K562 (cell line): ENCODE measurements around the gene PIK3CG. TPM values are rescaled to one million over a fixed set of nuclear protein-coding genes. Genes with fewer than 3 reads are reported as not detected.
A peak's percentile ranks its signal among the peaks of the same experiment; 100 is the strongest.
"Not testable (repeated sequence)": the region's sequence is repeated elsewhere in the genome, so short reads cannot be mapped to it uniquely, and the experiment has no call there.

Experiments
- ATAC-seq: fragments of 200-7000 bp; cut with Tn5 transposase; 3 replicates; pipeline ENCODE4 v1.9.1; 2020; ENCODE audit warnings: moderate library complexity
- BruUV-seq: library from RNA; stranded (reverse); fragments of 400-500 nt; replicated peaks from 2 replicates; lab custom pipeline; 2021; lab: Mats Ljungman, UMichigan
- CTCF ChIA-PET: fragments of 300-600 bp; formaldehyde crosslinking; extraction: SDS; loops from one replicate; lab custom pipeline; 2021; ENCODE audit warnings: low intra/inter-chr PET ratio; lab: Yijun Ruan, JAX
- POLR2A ChIA-PET: fragments of 300-600, 350-650 bp; sonication (Branson Sonifier 250); formaldehyde crosslinking; extraction: SDS; loops from one replicate; lab custom pipeline; 2021; ENCODE audit warnings: antibody characterized with exemption, inconsistent platforms; lab: Yijun Ruan, JAX
- DNase-seq, 4 experiments: peaks; one replicate each; pipeline versions ENCODE4 v3.0.0 to v3.0.0-alpha.2; 2011 to 2018; ENCODE audit warnings: low spot score in 3 of 4, mixed read lengths in 3 of 4; ENCODE audit errors: extremely low read depth in 1 of 4
- FAIRE-seq: peaks from 2 replicates; lab custom pipeline; 2011; peaks lifted over from hg19 to GRCh38; lab: Jason Lieb, UNC
- H2AFZ ChIP-seq: 2 replicates; pipeline ENCODE4 v1.6.0; 2011; ENCODE audit warnings: low read depth, low read length, control low read depth, inconsistent platforms
- H3K27ac ChIP-seq: fragments of 200-600 bp; 3 replicates; pipeline ENCODE4 v1.8.0; 2011; ENCODE audit warnings: low read depth, mild to moderate bottlenecking, control low read depth, inconsistent platforms, low read length, moderate library complexity, mixed read lengths; ENCODE audit errors: extremely low read depth
- H3K27me3 ChIP-seq, 2 experiments: fragments of 300-600 bp in 1 of 2; 2 replicates in 1 of 2; 3 replicates in 1 of 2; pipeline versions ENCODE4 v1.6.0 to v1.8.0; 2011; ENCODE audit warnings: inconsistent platforms in 2 of 2, low read length in 2 of 2, mild to moderate bottlenecking in 1 of 2, mixed read lengths in 1 of 2, moderate library complexity in 1 of 2; ENCODE audit not compliant: control insufficient read depth in 2 of 2, insufficient read depth in 2 of 2
- H3K36me3 ChIP-seq: fragments of 300-600 bp; 3 replicates; pipeline ENCODE4 v1.8.0; 2011; ENCODE audit warnings: mild to moderate bottlenecking, low read length, inconsistent platforms; ENCODE audit not compliant: control insufficient read depth, insufficient read depth
- H3K4me1 ChIP-seq, 2 experiments: fragments of 200-600 bp in 1 of 2; replicated peaks in 1 of 2; 2 replicates in 1 of 2; 3 replicates in 1 of 2; pipeline versions ENCODE4 v1.5.1 to v1.8.0; 2011; ENCODE audit warnings: inconsistent platforms in 2 of 2, low read length in 2 of 2, mild to moderate bottlenecking in 1 of 2, mixed read lengths in 1 of 2, moderate library complexity in 1 of 2; ENCODE audit not compliant: control insufficient read depth in 2 of 2, insufficient read depth in 2 of 2
- H3K4me2 ChIP-seq: 2 replicates; pipeline ENCODE4 v1.6.1; 2011; ENCODE audit warnings: low read length, control low read depth, inconsistent platforms, mixed read lengths; ENCODE audit not compliant: insufficient read depth
- H3K4me3 ChIP-seq: fragments of 200-600 bp; sonication (generic), shearing (Covaris generic); 2 replicates; pipeline ENCODE4 v1.5.1; 2016; ENCODE audit warnings: control low read depth, inconsistent platforms
- H3K79me2 ChIP-seq: fragments of 200-600 bp; 3 replicates; pipeline ENCODE4 v1.8.0; 2011; ENCODE audit warnings: low read length, inconsistent platforms; ENCODE audit not compliant: control insufficient read depth, insufficient read depth
- H3K9ac ChIP-seq, 2 experiments: 2 replicates each; pipeline versions ENCODE4 v1.6.0 to v1.6.1; 2011; ENCODE audit warnings: low read depth in 2 of 2, low read length in 2 of 2, control low read depth in 1 of 2, inconsistent platforms in 1 of 2, mild to moderate bottlenecking in 1 of 2, mixed read lengths in 1 of 2; ENCODE audit not compliant: insufficient read depth in 1 of 2
- H3K9me1 ChIP-seq: one replicate; pipeline ENCODE4 v1.6.0; 2011; ENCODE audit warnings: inconsistent platforms, mild to moderate bottlenecking, low read length, moderate library complexity; ENCODE audit not compliant: control insufficient read depth, insufficient read depth
- H3K9me3 ChIP-seq: replicated peaks from 2 replicates; pipeline ENCODE4 v1.5.1; 2011; ENCODE audit warnings: low read depth, low read length, inconsistent platforms; ENCODE audit not compliant: control insufficient read depth, insufficient read depth
- H4K20me1 ChIP-seq: replicated peaks from 2 replicates; pipeline ENCODE4 v1.6.1; 2011; ENCODE audit warnings: low read length, inconsistent platforms, mixed read lengths; ENCODE audit not compliant: control insufficient read depth, insufficient read depth
- ADNP ChIP-seq: fragments of 200-800 bp; sonication (Bioruptor generic); IDR thresholded peaks from 2 replicates; pipeline ENCODE4 v1.6.1; 2016; ENCODE audit warnings: missing genetic modification characterization, missing compliant biosample characterization
- BCOR ChIP-seq: fragments of 450-650 bp; IDR thresholded peaks from 2 replicates; pipeline ENCODE4 v1.6.1; 2016
- HDAC2 ChIP-seq: fragments of 450-650 bp; IDR thresholded peaks from 2 replicates; pipeline ENCODE4 v1.6.1; 2016; ENCODE audit warnings: mild to moderate bottlenecking
- HMBOX1 ChIP-seq: sonication (generic); IDR thresholded peaks from 2 replicates; pipeline ENCODE4 v1.6.1; 2016
- KDM1A ChIP-seq, 2 experiments: fragments of 450-650 bp; IDR thresholded peaks; 2 replicates each; pipeline ENCODE4 v1.6.1; 2016; ENCODE audit warnings: mild to moderate bottlenecking in 2 of 2
- MTA3 ChIP-seq: fragments of 450-650 bp; formaldehyde crosslinking; IDR thresholded peaks from 2 replicates; pipeline ENCODE4 v1.6.1; 2017; ENCODE audit warnings: mild to moderate bottlenecking, borderline replicate concordance
- NFIC ChIP-seq: fragments of 450-650 bp; IDR thresholded peaks from 2 replicates; pipeline ENCODE4 v1.6.1; 2017; ENCODE audit warnings: mild to moderate bottlenecking, inconsistent platforms
- NR4A1 ChIP-seq, 2 experiments: fragments of 250-450 bp in 1 of 2; fragments of 450-650 bp in 1 of 2; sonication (Bioruptor Pico) in 1 of 2; IDR thresholded peaks; 2 replicates each; pipeline versions ENCODE4 v1.4.0 to v1.6.1; 2016 to 2020; ENCODE audit warnings: mild to moderate bottlenecking in 2 of 2, missing compliant biosample characterization in 1 of 2, missing genetic modification characterization in 1 of 2, moderate library complexity in 1 of 2
- PHF20 ChIP-seq: fragments of 450-650 bp; IDR thresholded peaks from 2 replicates; pipeline ENCODE4 v1.6.1; 2018; ENCODE audit not compliant: partially characterized antibody
- RBM25 ChIP-seq: fragments of 200-400 bp; formaldehyde crosslinking; IDR thresholded peaks from 2 replicates; pipeline ENCODE4 v1.6.1; 2018; ENCODE audit warnings: low read length, low read depth, moderate library complexity; ENCODE audit not compliant: severe bottlenecking
- SMARCA5 ChIP-seq: fragments of 450-650 bp; IDR thresholded peaks from 2 replicates; pipeline ENCODE4 v1.6.1; 2016
- ZNF146 ChIP-seq: IDR thresholded peaks from one replicate; pipeline ENCODE4 v1.6.1; 2018; ENCODE audit warnings: missing compliant biosample characterization; ENCODE audit not compliant: unreplicated experiment
- WGBS: fragments of 100-300 bp; shearing (Covaris generic); methylation state at CpG from one replicate; pipeline ENCODE4 v1.1.6; 2016; ENCODE audit warnings: low coverage, mixed read lengths; ENCODE audit not compliant: insufficient coverage; ENCODE audit errors: missing lambda C conversion rate; 5-methylcytosine and 5-hydroxymethylcytosine counted together
- in situ Hi-C: fragments of 300-500 bp; cut with MboI; formaldehyde crosslinking; loops from 4 replicates; pipeline ENCODE4 v1.15.0; 2018; ENCODE audit warnings: inconsistent platforms, mixed read lengths
- intact Hi-C: fragments of 100-400 bp; cut with micrococcal nuclease; formaldehyde crosslinking; loops from 2 replicates; pipeline ENCODE4 v1.14.2; 2022
- polyA plus RNA-seq, 8 experiments: library from polyadenylated mRNA; depleted of rRNA in 4 of 8; stranded (reverse) in 5 of 8; unstranded in 3 of 8; fragments of >200 nt; fragmentation: Nextera tagmentation in 2 of 8; fragmentation: Illumina TruSeq in 1 of 8; extraction: Ambion mirVana in 2 of 8; extraction: Trizol in 1 of 8; gene quantifications; 2 replicates each; pipeline versions ENCODE4 v1.2.1 to v1.2.3, GENCODE V29; 2011 to 2014; ENCODE audit warnings: inconsistent platforms in 1 of 8, missing spikeins in 1 of 8
- total RNA-seq, 7 experiments: library from RNA; depleted of rRNA in 6 of 7; stranded (reverse); fragments of >200 nt in 6 of 7; fragmentation: Illumina TruSeq in 2 of 7; extraction: Trizol in 2 of 7; gene quantifications; 2 replicates each; pipeline versions ENCODE4 v1.2.1 to v1.2.3, GENCODE V29; 2011 to 2021; ENCODE audit warnings: low replicate concordance in 1 of 7

Gene PIK3CG
- total and polyA plus RNA-seq, 9 of the 15 experiments (the other 6 are each of a cell fraction or from before 2014, with no cell fraction given), result 5.3 to 42.5 (median 29.0) TPM

- peak overlapping the region in 1 of 2 experiments; percentile 21; a peak in 1 of 4 replicates for H3K9ac ChIP-seq
- H3K27me3 ChIP-seq, result no peaks in the 10 kb centered on the region
- H3K79me2 ChIP-seq, result no peaks in the 10 kb centered on the region
- H3K4me1 ChIP-seq, result peaks cover 19 to 30% of the 10 kb centered on the region in 2 experiments
- no peak overlapping the region for H3K27ac ChIP-seq
- 83% methylated on average over 2 of the region's 2 CpGs for WGBS
- FAIRE-seq (no peak), DNase-seq (no peak), ATAC-seq (no peak)
- BruUV-seq, result no TSS peak
- no peak for TF ChIP-seq MTA3
- no peak for TF ChIP-seq NR4A1 (CRISPR knock-in tag; IDR thresholded peaks at IDR 0.05)
- no peak for TF ChIP-seq NR4A1 (tag; IDR thresholded peaks at IDR 0.05)
- TF ChIP-seq HMBOX1, result peak; percentile 64; the same call in 1 of the 2 replicates
- intact Hi-C loops, result no loop called here
- ChIA-PET CTCF (no interaction called here), POLR2A (no interaction called here)
- H3K9me1 ChIP-seq, result no peaks in the 10 kb centered on the region
- H2AFZ ChIP-seq, result peak overlapping the region; percentile 41
- in situ Hi-C loops, result loop anchor here (5.0 kb wide), 1 partner anchor 92 kb away; no protein-coding TSS in a partner anchor
- H3K9me3 ChIP-seq, result no peaks in the 10 kb centered on the region
- no peak overlapping the region for H3K4me3 ChIP-seq
- H4K20me1 ChIP-seq, result no peaks in the 10 kb centered on the region
- H3K4me2 ChIP-seq, result no peak overlapping the region
- H3K36me3 ChIP-seq, result no peaks in the 10 kb centered on the region
Observed at GRCh38 chr7:106954840-106955239, 89.8 kb downstream of the PIK3CG start.

GRCh38 chr7:106955857-106956256 lies 90.8 kb downstream of the PIK3CG start:
- FAIRE-seq, in situ Hi-C loops, H3K9me3 ChIP-seq: not testable (repeated sequence)
- 4% methylated on average over 1 of the region's 1 CpG for WGBS
- TF ChIP-seq SMARCA5, result peak; percentile 69; the same call in 1 of the 2 replicates
- TF ChIP-seq NFIC, result 0 out of 2 replicates have a peak, but pooled peaks have one; percentile 15
- peak; percentile 96 for TF ChIP-seq ZNF146 (CRISPR knock-in tag)
- peak; percentile 6 for TF ChIP-seq PHF20
- peak; percentile 69; the same call in 1 of the 2 replicates for TF ChIP-seq ADNP (tag)
- TF ChIP-seq HDAC2, result peak; percentile 70; the same call in 1 of the 2 replicates
- peak; percentile 86 for TF ChIP-seq RBM25
- peak; percentile 92 for TF ChIP-seq BCOR
- peak; percentile 56 to 83; a peak in 3 of 4 replicates for TF ChIP-seq KDM1A (IDR thresholded peaks at IDR 0.05)
- TF ChIP-seq, all 486 proteins: peak for 9; not testable (repeated sequence) for 477
- BruUV-seq, H3K27ac ChIP-seq, intact Hi-C loops, H3K79me2 ChIP-seq, H2AFZ ChIP-seq, H3K4me3 ChIP-seq, CTCF ChIA-PET, H3K9ac ChIP-seq, H3K4me2 ChIP-seq, H4K20me1 ChIP-seq, H3K36me3 ChIP-seq, ATAC-seq, H3K27me3 ChIP-seq, H3K9me1 ChIP-seq, DNase-seq: not testable (repeated sequence)
- POLR2A ChIA-PET, result interaction anchor here (0.7 kb wide), 1 partner anchor 221 kb away, joined by 3 read pairs; no protein-coding TSS in a partner anchor
- H3K4me1 ChIP-seq, result peaks cover 19 to 30% of the 10 kb centered on the region in 2 experiments
